Measurements from ENCODE around the gene GLOD4. TPM values are rescaled to one million over a fixed set of nuclear protein-coding genes. Genes with fewer than 3 reads are reported as not detected.

Gene GLOD4
- total and polyA plus RNA-seq, 7 donors = 13.5 to 29.2 (median 21.3) TPM

- WGBS, 3 donors = 81 to 87% (median 85%) methylated on average over 36 to 41 of the region's 41 CpGs
- no peak for ATAC-seq
- peaks cover 21% of the 10 kb centered on the region for H3K4me1 ChIP-seq
- intact Hi-C loops (cut with DNase I) = loop anchor here in 1 of 2 donors (5.0 kb wide), 1 partner anchor 73 kb away; no protein-coding TSS in a partner anchor
- DNase-seq = peak in 1 of 2 donors; percentile 46
- peaks cover 0 to 25% of the 10 kb centered on the region in 2 donors for H3K36me3 ChIP-seq (ENCODE audit: insufficient read depth in 1 of 2, low read depth in 1 of 2)
- H3K9me3 ChIP-seq = no peaks in the 10 kb centered on the region
- no peak overlapping the region for H3K4me3 ChIP-seq
- no peak for TF ChIP-seq CTCF (IDR thresholded peaks at IDR 0.05)
- H3K27ac ChIP-seq = no peak overlapping the region
- H3K27me3 ChIP-seq (ENCODE audit: insufficient read depth in 3 of 3, low read length in 2 of 3) = no peaks in the 10 kb centered on the region
These were observed 22.7 kb upstream of the GLOD4 start for GRCh38 chr17:804541-805435.

DNA sequence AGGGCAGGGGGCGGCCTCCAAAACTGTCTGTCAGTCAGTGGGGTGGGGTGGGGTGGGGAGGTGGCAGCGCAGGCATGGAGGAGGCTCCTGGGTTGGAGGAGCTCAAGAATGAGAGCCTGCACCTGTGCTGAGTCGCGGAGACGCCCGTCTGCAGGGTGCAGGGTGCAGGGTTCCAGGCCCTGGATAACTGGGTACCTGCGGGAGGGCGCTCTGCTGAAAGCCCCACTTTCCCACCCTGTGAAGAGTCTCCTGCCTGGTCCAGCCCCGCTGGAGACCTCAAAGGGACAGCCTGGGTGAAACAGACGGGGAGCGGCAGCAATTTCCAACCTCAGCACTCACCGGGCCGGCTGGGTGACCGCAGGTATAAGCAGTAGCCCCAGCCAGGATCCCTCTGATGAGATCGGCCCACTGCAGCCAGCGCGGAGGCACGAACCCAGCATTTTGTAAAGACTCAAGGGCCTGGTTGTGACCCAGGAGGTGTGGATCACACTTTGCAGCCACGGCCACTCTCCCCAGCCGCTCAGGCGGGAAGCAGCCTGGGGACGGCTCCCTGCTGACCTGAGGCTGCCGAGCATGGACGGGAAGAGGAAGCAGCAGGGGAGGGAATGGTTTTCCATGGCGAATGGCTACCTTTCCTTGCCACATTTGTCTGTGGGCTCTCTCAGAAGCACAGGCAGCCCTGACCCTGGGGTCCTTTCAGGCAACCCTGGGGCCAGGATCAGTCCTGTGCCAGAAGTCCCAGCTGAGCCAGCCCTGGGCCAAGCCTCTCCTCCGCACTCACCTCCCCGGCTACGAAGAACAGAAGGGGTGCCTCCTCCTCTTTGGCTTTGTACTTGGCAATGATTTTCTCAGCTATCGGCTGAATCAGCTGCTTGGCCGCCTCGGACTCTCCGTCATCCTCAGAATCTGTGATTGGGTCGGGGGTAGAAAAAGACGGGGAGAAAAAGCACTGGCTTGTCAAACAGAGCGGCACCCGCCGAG, 21.1 kb upstream of the GLOD4 start:
- H3K4me3 ChIP-seq = no peak overlapping the region
- peak in 1 of 2 donors; percentile 46 for DNase-seq
- TF ChIP-seq CTCF (IDR thresholded peaks at IDR 0.05) = no peak
- no peaks in the 10 kb centered on the region for H3K9me3 ChIP-seq
- peaks cover 30% of the 10 kb centered on the region for H3K4me1 ChIP-seq
- ATAC-seq = no peak
- 78 to 90% (median 84%) methylated on average over 35 to 37 of the region's 37 CpGs for WGBS, 3 donors
- intact Hi-C loops (cut with DNase I) = loop anchor here in 1 of 2 donors (5.0 kb wide), 1 partner anchor 74 kb away; no protein-coding TSS in a partner anchor
- no peaks in the 10 kb centered on the region for H3K27me3 ChIP-seq (ENCODE audit: insufficient read depth in 3 of 3, low read length in 2 of 3)
- H3K36me3 ChIP-seq (ENCODE audit: insufficient read depth in 1 of 2, low read depth in 1 of 2) = peaks cover 0 to 25% of the 10 kb centered on the region in 2 donors
- no peak overlapping the region for H3K27ac ChIP-seq

DNA sequence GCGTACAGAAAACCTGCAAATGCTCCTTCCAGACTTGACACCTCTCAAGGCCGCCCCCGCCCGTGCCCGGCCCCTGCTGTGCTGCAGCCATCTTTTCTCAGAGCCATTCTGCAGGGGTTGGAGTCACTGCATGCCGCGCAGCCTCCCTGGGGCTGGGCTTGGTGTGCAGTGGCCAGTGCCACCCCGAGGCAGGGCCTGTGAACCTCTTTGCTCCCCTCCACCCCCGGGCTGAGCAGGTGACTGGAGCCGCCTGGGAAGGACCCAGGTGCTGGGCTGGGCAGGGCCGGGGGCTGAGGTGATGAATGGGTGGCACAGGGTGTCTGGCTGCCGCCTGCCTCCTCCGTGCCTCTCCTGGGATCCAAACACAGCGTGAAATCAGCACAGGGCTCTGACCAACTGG, 20.4 kb upstream of the GLOD4 start:
- Histone ChIP-seq H3K27me3 (ENCODE audit: insufficient read depth in 3 of 3, low read length in 2 of 3) (no peaks in the 10 kb centered on the region), H3K4me3 (no peak overlapping the region), H3K27ac (peak overlapping the region; percentile 46), H3K9me3 (no peaks in the 10 kb centered on the region), H3K4me1 (peaks cover 30% of the 10 kb centered on the region), H3K36me3 (ENCODE audit: insufficient read depth in 1 of 2, low read depth in 1 of 2) (peaks cover 0 to 24% of the 10 kb centered on the region in 2 donors)
- DNase-seq (peak in 1 of 2 donors; percentile 35), ATAC-seq (no peak)
- 79 to 94% (median 82%) methylated on average over 14 of the region's 14 CpGs for WGBS, 3 donors
- intact Hi-C loops (cut with DNase I) = loop anchor here in 1 of 2 donors (5.0 kb wide), 1 partner anchor 75 kb away; no protein-coding TSS in a partner anchor
- TF ChIP-seq CTCF (IDR thresholded peaks at IDR 0.05) = no peak

DNA sequence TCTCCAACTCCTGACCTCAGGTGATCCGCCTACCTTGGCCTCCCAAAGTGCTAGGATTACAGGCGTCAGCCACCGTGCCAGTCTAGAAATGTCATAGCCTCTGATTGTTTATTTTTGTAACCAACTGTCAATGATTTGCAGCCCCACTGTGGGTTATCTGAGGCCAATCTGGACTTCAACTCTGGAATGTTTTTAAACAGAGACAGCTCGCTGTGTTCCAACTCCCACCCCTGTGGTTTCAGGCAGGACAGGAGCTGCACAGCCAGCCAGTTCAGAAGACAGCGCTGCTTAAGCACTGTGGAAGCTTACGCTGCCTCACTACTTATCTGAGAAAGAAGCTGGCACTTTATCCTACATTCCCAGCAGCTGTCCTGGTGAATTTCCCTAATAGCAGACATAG, 19.6 kb upstream of the GLOD4 start:
- Histone ChIP-seq H3K4me3 (no peak overlapping the region), H3K36me3 (ENCODE audit: insufficient read depth in 1 of 2, low read depth in 1 of 2) (peaks cover 0 to 27% of the 10 kb centered on the region in 2 donors), H3K9me3 (no peaks in the 10 kb centered on the region), H3K4me1 (peaks cover 37% of the 10 kb centered on the region), H3K27ac (peak overlapping the region; percentile 46), H3K27me3 (ENCODE audit: insufficient read depth in 3 of 3, low read length in 2 of 3) (no peaks in the 10 kb centered on the region)
- peak in 1 of 2 donors; percentile 50 for DNase-seq
- TF ChIP-seq CTCF (IDR thresholded peaks at IDR 0.05) = no peak
- intact Hi-C loops (cut with DNase I) = loop anchor here in 1 of 2 donors (5.0 kb wide), 1 partner anchor 76 kb away; no protein-coding TSS in a partner anchor
- peak; percentile 69 to 78 (median 74) for ATAC-seq
- 19 to 30% (median 20%) methylated on average over 6 of the region's 6 CpGs for WGBS, 3 donors

Data from psoas muscle (tissue), 8 donors.